ENCODE data around the gene NCOA5.

- TF ChIP-seq ZNF274 (IDR thresholded peaks at IDR 0.05; ENCODE audit: low read depth, low read length) (no peak), YY1 (IDR thresholded peaks at IDR 0.05; ENCODE audit: insufficient read depth, insufficient read length) (no peak), SUZ12 (IDR thresholded peaks at IDR 0.05; ENCODE audit: extremely low read depth, insufficient read depth, insufficient read length) (no peak)
Measured at GRCh38 chr20:46102940-46103339, 13.2 kb upstream of the NCOA5 start.

Measured in NT2/D1 (cell line).